SH-SY5Y (cell line): ENCODE data around the gene ADA.

Experiments
- GATA2 ChIP-seq: IDR thresholded peaks from 2 replicates; pipeline ENCODE4 v1.6.1; 2011; ENCODE audit warnings: mild to moderate bottlenecking, low read depth, low read length
- GATA3 ChIP-seq: IDR thresholded peaks from 2 replicates; pipeline ENCODE4 v1.6.1; 2011; ENCODE audit warnings: low read depth, mild to moderate bottlenecking, low read length, moderate library complexity

DNA sequence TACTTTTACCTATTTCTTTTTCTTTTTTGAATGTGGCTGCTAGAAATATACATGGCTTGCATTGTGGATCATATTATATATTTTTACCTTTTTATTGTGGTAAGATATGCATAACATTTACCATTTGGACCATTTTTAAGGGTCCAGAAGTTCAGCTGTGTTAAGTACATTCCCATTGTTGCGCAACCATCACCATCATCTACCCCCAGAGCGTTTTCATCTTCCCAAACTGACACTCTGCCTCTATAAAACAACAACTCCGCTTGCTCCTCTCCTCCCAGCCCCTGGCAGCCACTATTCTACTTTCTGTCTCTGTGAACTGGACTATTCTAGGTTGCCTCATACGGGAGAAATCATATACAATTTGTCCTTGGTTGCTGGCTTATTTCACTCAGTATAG is 35.4 kb upstream of the ADA start:
- TF ChIP-seq GATA2: no peak
- no peak for TF ChIP-seq GATA3
